ENCODE measurements around the gene DISC1. TPM values are rescaled to one million over a fixed set of nuclear protein-coding genes. Genes with fewer than 3 reads are reported as not detected.
A peak's percentile ranks its signal among the peaks of the same experiment; 100 is the strongest.

The DISC1 gene
- total RNA-seq, 2 experiments from 2014 or later, result 4.4 to 14.4 TPM

- CTCF ChIA-PET, result no interaction called here
- Mint-ChIP-seq H3K4me1 (peaks cover 10% of the 10 kb centered on the region), H3K4me3 (no peak overlapping the region), H3K27ac (no peak overlapping the region), H3K27me3 (no peaks in the 10 kb centered on the region), H3K36me3 (no peaks in the 10 kb centered on the region), H3K9me3 (ENCODE audit: low read depth) (no peaks in the 10 kb centered on the region)
- no peak for DNase-seq
- ATAC-seq, result no peak
These were observed 215.2 kb downstream of the DISC1 start for GRCh38 chr1:231841616-231842344.

GRCh38 chr1:231842441-231842840 lies 215.9 kb downstream of the DISC1 start:
- H3K27ac Mint-ChIP-seq, result no peak overlapping the region
- H3K4me1 Mint-ChIP-seq, result peaks cover 10% of the 10 kb centered on the region
- H3K4me3 Mint-ChIP-seq, result no peak overlapping the region
- no peak for ATAC-seq
- no peaks in the 10 kb centered on the region for H3K36me3 Mint-ChIP-seq
- no peaks in the 10 kb centered on the region for H3K9me3 Mint-ChIP-seq (ENCODE audit: low read depth)
- no peaks in the 10 kb centered on the region for H3K27me3 Mint-ChIP-seq
- CTCF ChIA-PET, result no interaction called here
- no peak for DNase-seq

- ATAC-seq, result peak; percentile 55
- no peak overlapping the region for H3K4me3 Mint-ChIP-seq
These were observed 218.5 kb downstream of the DISC1 start for GRCh38 chr1:231844986-231845502.

GRCh38 chr1:231847612-231848397 lies 221.2 kb downstream of the DISC1 start:
- ATAC-seq (no peak), DNase-seq (no peak)
- Mint-ChIP-seq H3K4me3 (no peak overlapping the region), H3K27me3 (no peaks in the 10 kb centered on the region), H3K36me3 (no peaks in the 10 kb centered on the region), H3K27ac (no peak overlapping the region), H3K9me3 (ENCODE audit: low read depth) (no peaks in the 10 kb centered on the region), H3K4me1 (peaks cover 10% of the 10 kb centered on the region)
- CTCF ChIA-PET, result no interaction called here

More at GRCh38 chr1:231844986-231845502, 218.5 kb downstream of the DISC1 start:
- Mint-ChIP-seq H3K4me1 (peaks cover 10% of the 10 kb centered on the region), H3K27me3 (no peaks in the 10 kb centered on the region), H3K27ac (no peak overlapping the region), H3K36me3 (no peaks in the 10 kb centered on the region), H3K9me3 (ENCODE audit: low read depth) (no peaks in the 10 kb centered on the region)
- CTCF ChIA-PET, result no interaction called here
- DNase-seq, result peak; percentile 44

GRCh38 chr1:231849981-231850380 lies 223.4 kb downstream of the DISC1 start:
- Mint-ChIP-seq H3K4me3 (no peak overlapping the region), H3K27me3 (no peaks in the 10 kb centered on the region), H3K36me3 (no peaks in the 10 kb centered on the region), H3K9me3 (ENCODE audit: low read depth) (no peaks in the 10 kb centered on the region), H3K27ac (no peak overlapping the region), H3K4me1 (peaks cover 4% of the 10 kb centered on the region)
- no peak for DNase-seq
- CTCF ChIA-PET, result no interaction called here
- no peak for ATAC-seq

- no peak overlapping the region for H3K27ac Mint-ChIP-seq
- no peak for ATAC-seq
- no peaks in the 10 kb centered on the region for H3K9me3 Mint-ChIP-seq (ENCODE audit: low read depth)
- no peaks in the 10 kb centered on the region for H3K4me1 Mint-ChIP-seq
- CTCF ChIA-PET, result no interaction called here
- no peaks in the 10 kb centered on the region for H3K27me3 Mint-ChIP-seq
- H3K4me3 Mint-ChIP-seq, result no peak overlapping the region
- no peaks in the 10 kb centered on the region for H3K36me3 Mint-ChIP-seq
- no peak for DNase-seq
These were observed 224.2 kb downstream of the DISC1 start for GRCh38 chr1:231850786-231851185.

GRCh38 chr1:231853588-231854207 lies 227.1 kb downstream of the DISC1 start:
- no peak for ATAC-seq
- Mint-ChIP-seq H3K4me1 (no peaks in the 10 kb centered on the region), H3K36me3 (no peaks in the 10 kb centered on the region), H3K4me3 (no peak overlapping the region), H3K27me3 (no peaks in the 10 kb centered on the region), H3K9me3 (ENCODE audit: low read depth) (no peaks in the 10 kb centered on the region), H3K27ac (no peak overlapping the region)
- no peak for DNase-seq
- CTCF ChIA-PET, result no interaction called here

- Mint-ChIP-seq H3K4me1 (peaks cover 1% of the 10 kb centered on the region), H3K9me3 (ENCODE audit: low read depth) (no peaks in the 10 kb centered on the region), H3K4me3 (no peak overlapping the region), H3K27me3 (no peaks in the 10 kb centered on the region), H3K36me3 (no peaks in the 10 kb centered on the region), H3K27ac (no peak overlapping the region)
- CTCF ChIA-PET, result no interaction called here
- no peak for DNase-seq
- ATAC-seq, result no peak
These were observed 228.8 kb downstream of the DISC1 start for GRCh38 chr1:231855361-231855760.

GRCh38 chr1:231855926-231856325 lies 229.3 kb downstream of the DISC1 start:
- no peaks in the 10 kb centered on the region for H3K36me3 Mint-ChIP-seq

GRCh38 chr1:231856426-231856825 lies 229.8 kb downstream of the DISC1 start:
- Mint-ChIP-seq H3K27me3 (no peaks in the 10 kb centered on the region), H3K36me3 (no peaks in the 10 kb centered on the region), H3K4me1 (peaks cover 1% of the 10 kb centered on the region), H3K4me3 (no peak overlapping the region), H3K27ac (no peak overlapping the region), H3K9me3 (ENCODE audit: low read depth) (no peaks in the 10 kb centered on the region)
- CTCF ChIA-PET, result interaction anchor here (0.5 kb wide), 1 partner anchor 1417 kb away, joined by 3 read pairs; no protein-coding TSS in a partner anchor
- ATAC-seq (no peak), DNase-seq (no peak)

More at GRCh38 chr1:231855926-231856325, 229.3 kb downstream of the DISC1 start:
- Mint-ChIP-seq H3K9me3 (ENCODE audit: low read depth) (no peaks in the 10 kb centered on the region), H3K4me3 (no peak overlapping the region), H3K4me1 (peaks cover 1% of the 10 kb centered on the region), H3K27ac (no peak overlapping the region), H3K27me3 (no peaks in the 10 kb centered on the region)
- CTCF ChIA-PET, result interaction anchor here (0.5 kb wide), 1 partner anchor 1417 kb away, joined by 3 read pairs; no protein-coding TSS in a partner anchor
- no peak for DNase-seq
- no peak for ATAC-seq

GRCh38 chr1:231856894-231857293 lies 230.3 kb downstream of the DISC1 start:
- H3K36me3 Mint-ChIP-seq, result no peaks in the 10 kb centered on the region
- H3K4me3 Mint-ChIP-seq, result no peak overlapping the region
- no peaks in the 10 kb centered on the region for H3K9me3 Mint-ChIP-seq (ENCODE audit: low read depth)
- ATAC-seq (no peak), DNase-seq (no peak)
- H3K4me1 Mint-ChIP-seq, result peaks cover 1% of the 10 kb centered on the region
- CTCF ChIA-PET, result interaction anchor here (1.1 kb wide), 1 partner anchor 10 kb away, joined by 4 read pairs; no protein-coding TSS in a partner anchor
- no peaks in the 10 kb centered on the region for H3K27me3 Mint-ChIP-seq
- H3K27ac Mint-ChIP-seq, result no peak overlapping the region

- Mint-ChIP-seq H3K36me3 (no peaks in the 10 kb centered on the region), H3K27me3 (no peaks in the 10 kb centered on the region), H3K27ac (no peak overlapping the region), H3K4me3 (no peak overlapping the region), H3K4me1 (peaks cover 1% of the 10 kb centered on the region), H3K9me3 (ENCODE audit: low read depth) (no peaks in the 10 kb centered on the region)
- DNase-seq, result no peak
- CTCF ChIA-PET, result interaction anchor here (1.1 kb wide), 1 partner anchor 9 kb away, joined by 4 read pairs; no protein-coding TSS in a partner anchor
- ATAC-seq, result no peak
These were observed 231.1 kb downstream of the DISC1 start for GRCh38 chr1:231857609-231858135.
